Heart right ventricle (tissue), 16 donors: ENCODE results near the gene KPNA2. TPM values are rescaled to one million over a fixed set of nuclear protein-coding genes. Genes with fewer than 3 reads are reported as not detected.

Source experiments
- ATAC-seq, 8 donors: fragments of 200-7000 bp; cut with Tn5 transposase; one replicate each; pipeline ENCODE4 v1.9.1; 2020; ENCODE audit warnings: mild to moderate bottlenecking in 8 of 8, moderate library complexity in 8 of 8, moderate number of reproducible peaks in 1 of 8
- DNase-seq, 2 donors: peaks; one replicate each; pipeline ENCODE4 v3.0.0-alpha.2; 2020
- H3K27ac ChIP-seq, 10 donors: fragments of 200-600 bp; sonication (generic) in 2 of 10; one replicate each; pipeline versions ENCODE4 v1.5.0 to v1.8.0; 2020 to 2022; ENCODE audit warnings: mild to moderate bottlenecking in 3 of 10
- H3K27me3 ChIP-seq, 7 donors: fragments of 200-600 bp; one replicate each; pipeline ENCODE4 v1.8.0; 2021 to 2022; ENCODE audit warnings: mild to moderate bottlenecking in 2 of 7
- H3K36me3 ChIP-seq, 9 donors: fragments of 200-600 bp; sonication (generic) in 1 of 9; one replicate each; pipeline versions ENCODE4 v1.5.0 to v1.8.0; 2020 to 2022; ENCODE audit warnings: mild to moderate bottlenecking in 2 of 9
- H3K4me1 ChIP-seq, 9 donors: fragments of 200-600 bp; sonication (generic) in 1 of 9; one replicate each; pipeline versions ENCODE4 v1.5.0 to v1.8.0; 2020 to 2022; ENCODE audit warnings: mild to moderate bottlenecking in 4 of 9
- H3K4me3 ChIP-seq, 10 donors: fragments of 200-600 bp; sonication (generic) in 2 of 10; one replicate each; pipeline versions ENCODE4 v1.5.0 to v1.8.0; 2020 to 2022; ENCODE audit warnings: mild to moderate bottlenecking in 7 of 10, moderate library complexity in 2 of 10
- H3K9me3 ChIP-seq, 11 donors: fragments of 200-600 bp in 10 of 11; sonication (generic) in 2 of 11; one replicate each; pipeline versions ENCODE4 v1.5.0 to v1.8.0; 2013 to 2022; ENCODE audit warnings: mild to moderate bottlenecking in 2 of 11, control low read depth in 1 of 11, moderate library complexity in 1 of 11
- WGBS, 2 donors: extraction: QIAGEN DNeasy Blood & Tissue Kit; methylation state at CpG; one replicate each; pipeline ENCODE4 v1.1.7; 2013; ENCODE audit warnings: inconsistent platforms in 1 of 2; 5-methylcytosine and 5-hydroxymethylcytosine counted together
- intact Hi-C, 10 donors: fragments of 100-400 bp; cut with DNase I; formaldehyde crosslinking; loops; one replicate each; pipeline versions ENCODE4 v1.11.1 to v1.14.2; 2022
- polyA plus RNA-seq, 2 donors: library from polyadenylated mRNA; stranded (reverse); fragments of 200-250 nt; gene quantifications; one replicate each; pipeline ENCODE4 v1.2.3, GENCODE V29; 2013
- total RNA-seq, 10 donors: library from RNA; stranded (reverse); fragmentation: NEBNext Ultra II Directional in 3 of 10; extraction: Animal tissue kit (Norgen Biotek cat#: 25700) in 3 of 10; gene quantifications; one replicate each; pipeline versions ENCODE4 v1.2.1 to v1.2.4, GENCODE V29; 2021 to 2023
- TF ChIP-seq, protein P1 (sequence below), 9 donors: fragments of 200-600 bp; sonication (generic) in 2 of 9; IDR thresholded peaks; one replicate each; pipeline versions ENCODE4 v1.5.0 to v1.8.0; 2021 to 2022; ENCODE audit warnings: antibody characterized with exemption in 9 of 9, mild to moderate bottlenecking in 5 of 9, moderate library complexity in 1 of 9
- donor health status: Arrhythmogenic right ventricular cardiomyopathy.
- donor health status: ischemic (EF 13 %, LVEDD 7.1; RV severe dilation, severe dysfunction).
- donor health status: healthy with polysubstance abuse.
- donor health status: DM: no; HTN: yes; CAD: no.
- donor health status: DM: no; HTN: no; CAD: no.
- donor health status: ischemic (EF 25% LVEDD 6.9; RV normal size, moderate dysfunction).
- donor health status: ischemic (EF 25% LVEDD 5.7; RV mildly dilated, moderate dysfunction).
- donor health status: healthy.
- donor health status: DM: yes; HTN: yes; CAD: no.
- donor health status: Ischemic cardiomyopathy.
- donor health status: ischemic (EF 35%, LVEDD 5.7; RV mildly dilated, moderate dysfunction).
- donor health status: nonischemic (EF 11% LVEDD 7.7; RV severe dilation, severe dysfunction).
- donor health status: DM: yes; HTN: yes; CAD: no.
- donor health status: PGD.
- donor health status: ischemic (EF 29% LVEDD 5.4; RV normal size, mild dysfunction).
- donor health status: nonischemic (EF 23%, LVEDD 6.1; RV moderate dilation, normal function).

The KPNA2 gene
- total and polyA plus RNA-seq, 12 donors, result 6.1 to 33.3 (median 18.8) TPM

DNA sequence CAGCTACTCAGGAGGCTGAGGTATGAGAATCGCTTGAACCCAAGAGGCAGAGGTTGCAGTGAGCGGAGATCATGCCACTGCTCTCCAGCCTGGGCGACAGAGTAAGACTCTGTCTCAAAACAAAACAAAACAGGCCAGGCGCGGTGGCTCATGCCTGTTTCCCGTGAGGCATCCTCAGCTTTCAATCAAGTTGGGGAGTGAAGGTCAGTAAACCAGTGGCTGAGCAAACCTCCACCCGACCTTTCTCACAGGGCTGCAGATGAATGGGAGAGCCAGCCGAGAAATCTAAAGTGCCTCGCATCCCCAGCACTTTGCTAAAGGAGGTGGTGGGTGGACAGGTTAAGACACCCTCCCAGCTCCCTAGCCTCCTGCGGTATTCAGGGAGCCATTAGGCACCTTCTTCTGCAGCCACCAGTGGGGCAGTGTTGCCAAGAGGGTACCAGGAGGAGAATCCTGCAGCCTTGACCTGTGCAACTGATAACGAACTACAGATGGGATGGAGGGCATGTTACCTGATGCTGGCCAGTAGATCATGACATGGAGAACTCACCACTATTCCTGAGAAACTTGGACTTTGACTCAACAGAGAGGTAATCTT, 59.0 kb downstream of the KPNA2 start:
- no peaks in the 10 kb centered on the region for H3K36me3 ChIP-seq
- TF ChIP-seq, protein P1, sequence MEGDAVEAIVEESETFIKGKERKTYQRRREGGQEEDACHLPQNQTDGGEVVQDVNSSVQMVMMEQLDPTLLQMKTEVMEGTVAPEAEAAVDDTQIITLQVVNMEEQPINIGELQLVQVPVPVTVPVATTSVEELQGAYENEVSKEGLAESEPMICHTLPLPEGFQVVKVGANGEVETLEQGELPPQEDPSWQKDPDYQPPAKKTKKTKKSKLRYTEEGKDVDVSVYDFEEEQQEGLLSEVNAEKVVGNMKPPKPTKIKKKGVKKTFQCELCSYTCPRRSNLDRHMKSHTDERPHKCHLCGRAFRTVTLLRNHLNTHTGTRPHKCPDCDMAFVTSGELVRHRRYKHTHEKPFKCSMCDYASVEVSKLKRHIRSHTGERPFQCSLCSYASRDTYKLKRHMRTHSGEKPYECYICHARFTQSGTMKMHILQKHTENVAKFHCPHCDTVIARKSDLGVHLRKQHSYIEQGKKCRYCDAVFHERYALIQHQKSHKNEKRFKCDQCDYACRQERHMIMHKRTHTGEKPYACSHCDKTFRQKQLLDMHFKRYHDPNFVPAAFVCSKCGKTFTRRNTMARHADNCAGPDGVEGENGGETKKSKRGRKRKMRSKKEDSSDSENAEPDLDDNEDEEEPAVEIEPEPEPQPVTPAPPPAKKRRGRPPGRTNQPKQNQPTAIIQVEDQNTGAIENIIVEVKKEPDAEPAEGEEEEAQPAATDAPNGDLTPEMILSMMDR (IDR thresholded peaks at IDR 0.05), result no peak
- H3K4me1 ChIP-seq, result peaks cover 0 to 11% (median 5%) of the 10 kb centered on the region in 9 donors
- DNase-seq (no peak), ATAC-seq (no peak)
- H3K9me3 ChIP-seq, result no peaks in the 10 kb centered on the region
- 87 to 88% methylated on average over 11 of the region's 11 CpGs for WGBS, 2 donors
- H3K27me3 ChIP-seq, result no peaks in the 10 kb centered on the region
- H3K27ac ChIP-seq, result no peak overlapping the region
- intact Hi-C loops, result no loop called here
- H3K4me3 ChIP-seq, result no peak overlapping the region

DNA sequence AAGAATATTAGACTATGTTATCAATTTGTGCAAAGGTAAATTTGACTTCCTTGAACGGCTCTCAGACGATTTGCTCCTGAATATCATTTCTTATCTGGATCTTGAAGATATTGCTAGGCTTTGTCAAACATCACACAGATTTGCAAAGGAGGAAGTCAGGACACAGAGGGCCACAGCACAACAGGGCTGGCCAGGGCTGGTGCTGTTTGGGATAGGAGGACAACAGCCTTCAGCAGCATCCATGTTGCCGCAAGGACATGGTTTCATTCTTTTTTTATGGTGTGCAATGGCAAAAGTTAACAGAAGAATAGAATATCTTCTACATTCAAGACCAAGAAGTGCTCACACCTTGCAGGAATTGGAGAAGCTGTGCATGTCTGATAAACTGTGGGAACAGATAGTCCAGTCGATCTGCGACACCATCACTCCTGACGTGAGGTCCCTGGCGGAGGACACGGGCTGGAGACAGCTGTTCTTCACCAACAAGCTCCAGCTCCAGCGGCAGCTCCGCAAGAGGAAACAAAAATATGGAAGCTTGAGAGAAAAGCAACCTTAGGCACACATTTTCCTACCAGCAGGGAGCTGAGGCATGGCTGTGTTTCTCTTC, 59.8 kb downstream of the KPNA2 start:
- 84 to 88% methylated on average over 10 of the region's 10 CpGs for WGBS, 2 donors
- ATAC-seq, result no peak
- no peaks in the 10 kb centered on the region for H3K9me3 ChIP-seq
- H3K4me3 ChIP-seq, result no peak overlapping the region
- no peak for DNase-seq
- no peak overlapping the region for H3K27ac ChIP-seq
- TF ChIP-seq, protein P1 (IDR thresholded peaks at IDR 0.05), result no peak
- peaks cover 0 to 4% (median 1%) of the 10 kb centered on the region in 9 donors for H3K4me1 ChIP-seq
- intact Hi-C loops, result no loop called here
- H3K36me3 ChIP-seq, result no peaks in the 10 kb centered on the region
- no peaks in the 10 kb centered on the region for H3K27me3 ChIP-seq

DNA sequence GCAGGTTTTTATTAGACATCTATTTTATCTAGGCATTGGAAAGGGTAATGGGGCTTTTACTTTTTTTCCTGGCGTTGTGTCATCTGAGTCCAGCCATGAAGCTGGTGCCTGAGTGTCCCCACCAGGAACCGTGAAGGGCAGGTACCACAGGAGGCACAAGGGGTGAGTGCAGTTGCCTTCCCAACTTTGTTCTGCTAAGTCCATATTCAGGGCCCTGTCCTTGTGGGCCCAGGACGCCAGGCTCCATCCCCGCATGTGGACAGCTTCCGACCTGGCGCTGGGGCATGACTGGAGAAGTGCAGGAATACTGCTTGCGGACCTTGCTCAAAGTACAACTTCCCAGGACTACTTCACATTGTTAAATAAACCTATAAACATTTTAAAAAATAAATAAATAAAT, 60.6 kb downstream of the KPNA2 start:
- no peaks in the 10 kb centered on the region for H3K27me3 ChIP-seq
- no peaks in the 10 kb centered on the region for H3K36me3 ChIP-seq
- no peak overlapping the region for H3K4me3 ChIP-seq
- DNase-seq, result no peak
- ATAC-seq, result no peak
- intact Hi-C loops, result no loop called here
- peaks cover 0 to 6% (median 0%) of the 10 kb centered on the region in 9 donors for H3K4me1 ChIP-seq
- H3K27ac ChIP-seq, result no peak overlapping the region
- 96 to 97% methylated on average over 7 of the region's 7 CpGs for WGBS, 2 donors
- TF ChIP-seq, protein P1 (IDR thresholded peaks at IDR 0.05), result no peak
- H3K9me3 ChIP-seq, result no peaks in the 10 kb centered on the region

Other genes with a start within 250 kb of the KPNA2 start
- gene BPTF, start 210.2 kb upstream of the KPNA2 start, total RNA-seq, result 100 to 1,000 TPM in 1 of 10 donors, 10 to 100 TPM in 9; 56.7 to 102 (median 86.6) TPM
- gene BPTF, start 210.2 kb upstream of the KPNA2 start, polyA plus RNA-seq, result 10 to 100 TPM in 1 of 2 donors, 1 to 10 TPM in 1; 9.2 to 21.7 TPM
- 1 to 10 TPM; 3.1 to 8.6 (median 4.8) TPM for gene C17orf58, start 39.3 kb upstream of the KPNA2 start, total RNA-seq
- gene C17orf58, start 39.3 kb upstream of the KPNA2 start, polyA plus RNA-seq, result 10 to 100 TPM in 1 of 2 donors, 1 to 10 TPM in 1; 7.3 to 10.0 TPM
- gene AMZ2, start 212.3 kb downstream of the KPNA2 start, total RNA-seq, result 100 to 1,000 TPM in 8 of 10 donors, 10 to 100 TPM in 2; 70.7 to 140 (median 111) TPM
- gene AMZ2, start 212.3 kb downstream of the KPNA2 start, polyA plus RNA-seq, result 10 to 100 TPM; 41.6 to 77.4 TPM